Spleen (tissue), 11 donors: ENCODE results near the gene PRKCA. TPM values are rescaled to one million over a fixed set of nuclear protein-coding genes. Genes with fewer than 3 reads are reported as not detected.

Source experiments
- DNase-seq: peaks from one replicate; pipeline ENCODE4 v3.0.0-alpha.2; 2020
- H3K27ac ChIP-seq, 8 donors: fragments of 200-600 bp; sonication (generic) in 7 of 8; 1 replicate in 4 of 8; 2 replicates in 4 of 8; pipeline versions ENCODE4 v1.5.0 to v1.8.0; 2016 to 2021; ENCODE audit warnings: inconsistent platforms in 4 of 8, mild to moderate bottlenecking in 4 of 8, moderate library complexity in 1 of 8
- H3K27me3 ChIP-seq, 7 donors: fragments of 200-600 bp; sonication (generic) in 6 of 7; replicated peaks in 1 of 7; 1 replicate in 4 of 7; 2 replicates in 3 of 7; pipeline versions ENCODE4 v1.5.0 to v1.8.0; 2016 to 2021; ENCODE audit warnings: inconsistent platforms in 3 of 7, mild to moderate bottlenecking in 1 of 7
- H3K36me3 ChIP-seq, 6 donors: fragments of 200-600 bp; sonication (generic) in 5 of 6; 1 replicate in 4 of 6; 2 replicates in 2 of 6; pipeline versions ENCODE4 v1.5.0 to v1.8.0; 2016 to 2021; ENCODE audit warnings: inconsistent platforms in 2 of 6
- H3K4me1 ChIP-seq, 6 donors: fragments of 200-600 bp; sonication (generic) in 5 of 6; 1 replicate in 3 of 6; 2 replicates in 3 of 6; pipeline versions ENCODE4 v1.5.0 to v1.8.0; 2016 to 2021; ENCODE audit warnings: inconsistent platforms in 3 of 6
- H3K4me3 ChIP-seq, 8 donors: fragments of 200-600 bp; sonication (generic) in 7 of 8; 1 replicate in 4 of 8; 2 replicates in 4 of 8; pipeline versions ENCODE4 v1.5.0 to v1.8.0; 2016 to 2021; ENCODE audit warnings: inconsistent platforms in 4 of 8, mild to moderate bottlenecking in 4 of 8, moderate library complexity in 2 of 8
- H3K9me3 ChIP-seq, 8 donors: fragments of 200-600 bp; sonication (generic) in 7 of 8; 1 replicate in 4 of 8; 2 replicates in 4 of 8; pipeline versions ENCODE4 v1.5.0 to v1.8.0; 2016 to 2021; ENCODE audit warnings: inconsistent platforms in 4 of 8
- POLR2A ChIP-seq, 3 donors: fragments of 450-650 bp; IDR thresholded peaks; one replicate each; pipeline ENCODE4 v1.5.1; 2017; ENCODE audit warnings: antibody characterized with exemption in 3 of 3, mild to moderate bottlenecking in 1 of 3
- POLR2AphosphoS5 ChIP-seq, 3 donors: sonication (generic); formaldehyde crosslinking; IDR thresholded peaks; one replicate each; pipeline ENCODE4 v1.5.1; 2017; ENCODE audit warnings: antibody characterized with exemption in 3 of 3
- WGBS, 5 donors: extraction: QIAGEN DNeasy Blood & Tissue Kit in 3 of 5; methylation state at CpG; one replicate each; pipeline versions ENCODE4 v1.1.5 to v1.1.7; 2013 to 2018; 5-methylcytosine and 5-hydroxymethylcytosine counted together
- intact Hi-C: fragments of 100-400 bp; cut with DNase I; formaldehyde crosslinking; loops from one replicate; pipeline ENCODE4 v1.15.0; 2023; ENCODE audit warnings: low total_unique reads
- polyA plus RNA-seq, 3 donors: library from polyadenylated mRNA; stranded (reverse); fragments of 200-250 nt; gene quantifications; one replicate each; pipeline ENCODE4 v1.2.1, GENCODE V29; 2013
- total RNA-seq, 7 donors: library from RNA; depleted of rRNA in 3 of 7; stranded (reverse); fragments of >200 nt in 3 of 7; fragmentation: NEBNext Ultra II Directional in 4 of 7; extraction: Animal tissue kit (Norgen Biotek cat#: 25700) in 4 of 7; gene quantifications; one replicate each; pipeline versions ENCODE4 v1.1.0 to v1.2.1, GENCODE V29; 2016 to 2021
- TF ChIP-seq, protein P1 (sequence below), 11 experiments: fragments of 200-600 bp in 7 of 11; fragments of 450-650 bp in 4 of 11; sonication (generic) in 4 of 11; IDR thresholded peaks in 8 of 11; conservative IDR thresholded peaks in 3 of 11; 1 replicate in 7 of 11; 2 replicates in 4 of 11; pipeline versions ENCODE4 v1.4.0 to v1.8.0; 2016 to 2021; ENCODE audit warnings: antibody characterized with exemption in 11 of 11, inconsistent platforms in 4 of 11, mild to moderate bottlenecking in 1 of 11
- donor health status: healthy with polysubstance abuse.
- donor health status: DM: no; HTN: no; CAD: no; lungs with moderate emphysema.
- donor health status: DM: no; HTN: no; CAD: no.
- donor health status: Bipolar disorder and iron deficiency.
- donor health status: healthy.
- donor health status: DM: no; HTN: no; CAD: no.
- donor health status: DM: yes; HTN: yes; CAD: no.

Gene PRKCA
- total and polyA plus RNA-seq, 10 donors, result 1.7 to 59.7 (median 31.2) TPM

DNA sequence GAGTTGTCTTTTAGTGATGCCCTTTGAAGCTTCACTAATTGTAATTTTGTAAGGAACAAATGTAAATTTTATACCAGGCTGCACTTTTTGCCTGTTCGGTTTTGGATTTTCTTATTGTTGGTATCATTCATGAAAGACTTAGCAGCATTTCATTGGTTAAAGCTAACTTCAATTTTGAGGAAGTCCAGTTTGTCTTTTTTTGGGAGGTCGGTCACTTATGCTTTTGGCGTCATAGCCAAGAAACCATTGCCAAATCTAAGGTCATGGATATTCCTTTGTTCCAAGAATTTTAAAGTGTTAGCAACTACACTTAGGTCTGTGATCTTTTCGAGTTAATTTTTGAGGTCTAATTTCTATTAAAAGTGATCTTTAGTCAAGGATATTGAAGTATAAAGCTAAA, 77.1 kb downstream of the PRKCA start:
- 48 to 57% (median 55%) methylated on average over 4 of the region's 4 CpGs for WGBS, 5 donors
- no peak for DNase-seq
- Histone ChIP-seq H3K27me3 (no peaks in the 10 kb centered on the region), H3K4me1 (peaks cover 3 to 34% (median 17%) of the 10 kb centered on the region in 6 donors), H3K9me3 (no peaks in the 10 kb centered on the region), H3K27ac (no peak overlapping the region), H3K4me3 (no peak overlapping the region), H3K36me3 (no peaks in the 10 kb centered on the region)
- no peak for TF ChIP-seq POLR2AphosphoS5 (IDR thresholded peaks at IDR 0.05)
- TF ChIP-seq, protein P1, sequence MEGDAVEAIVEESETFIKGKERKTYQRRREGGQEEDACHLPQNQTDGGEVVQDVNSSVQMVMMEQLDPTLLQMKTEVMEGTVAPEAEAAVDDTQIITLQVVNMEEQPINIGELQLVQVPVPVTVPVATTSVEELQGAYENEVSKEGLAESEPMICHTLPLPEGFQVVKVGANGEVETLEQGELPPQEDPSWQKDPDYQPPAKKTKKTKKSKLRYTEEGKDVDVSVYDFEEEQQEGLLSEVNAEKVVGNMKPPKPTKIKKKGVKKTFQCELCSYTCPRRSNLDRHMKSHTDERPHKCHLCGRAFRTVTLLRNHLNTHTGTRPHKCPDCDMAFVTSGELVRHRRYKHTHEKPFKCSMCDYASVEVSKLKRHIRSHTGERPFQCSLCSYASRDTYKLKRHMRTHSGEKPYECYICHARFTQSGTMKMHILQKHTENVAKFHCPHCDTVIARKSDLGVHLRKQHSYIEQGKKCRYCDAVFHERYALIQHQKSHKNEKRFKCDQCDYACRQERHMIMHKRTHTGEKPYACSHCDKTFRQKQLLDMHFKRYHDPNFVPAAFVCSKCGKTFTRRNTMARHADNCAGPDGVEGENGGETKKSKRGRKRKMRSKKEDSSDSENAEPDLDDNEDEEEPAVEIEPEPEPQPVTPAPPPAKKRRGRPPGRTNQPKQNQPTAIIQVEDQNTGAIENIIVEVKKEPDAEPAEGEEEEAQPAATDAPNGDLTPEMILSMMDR (IDR thresholded peaks at IDR 0.05 in 8 of 11, conservative IDR thresholded peaks at IDR 0.05 in 3 of 11), result no peak
- TF ChIP-seq POLR2A (IDR thresholded peaks at IDR 0.05), result no peak
- intact Hi-C loops, result no loop called here

DNA sequence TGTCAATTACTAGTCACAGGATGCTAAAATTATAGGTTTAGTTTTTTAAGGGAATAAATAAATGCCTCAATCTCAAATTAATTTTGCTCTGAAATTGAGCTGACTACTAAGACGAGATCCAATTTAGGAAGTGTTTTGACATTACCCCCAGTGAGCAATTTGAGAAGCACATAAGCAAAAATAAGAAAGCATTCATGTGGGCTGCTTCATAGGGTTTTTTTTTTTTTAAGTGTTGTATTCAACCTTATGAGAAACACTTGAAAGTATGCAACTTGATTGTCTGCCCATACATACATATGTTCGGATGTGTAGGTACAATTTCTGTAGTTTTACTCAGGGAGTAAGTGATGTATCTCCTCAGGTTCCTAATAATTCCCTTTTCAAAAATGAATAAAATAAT, 77.6 kb downstream of the PRKCA start:
- H3K27ac ChIP-seq, result no peak overlapping the region
- H3K36me3 ChIP-seq, result no peaks in the 10 kb centered on the region
- TF ChIP-seq POLR2AphosphoS5 (IDR thresholded peaks at IDR 0.05), result no peak
- TF ChIP-seq POLR2A (IDR thresholded peaks at IDR 0.05), result no peak
- TF ChIP-seq, protein P1 (IDR thresholded peaks at IDR 0.05 in 8 of 11, conservative IDR thresholded peaks at IDR 0.05 in 3 of 11), result no peak
- peaks cover 3 to 30% (median 15%) of the 10 kb centered on the region in 6 donors for H3K4me1 ChIP-seq
- intact Hi-C loops, result no loop called here
- DNase-seq, result no peak
- no peaks in the 10 kb centered on the region for H3K9me3 ChIP-seq
- no peaks in the 10 kb centered on the region for H3K27me3 ChIP-seq
- no peak overlapping the region for H3K4me3 ChIP-seq
- WGBS, 5 donors, result 63 to 81% (median 73%) methylated on average over 2 of the region's 2 CpGs

DNA sequence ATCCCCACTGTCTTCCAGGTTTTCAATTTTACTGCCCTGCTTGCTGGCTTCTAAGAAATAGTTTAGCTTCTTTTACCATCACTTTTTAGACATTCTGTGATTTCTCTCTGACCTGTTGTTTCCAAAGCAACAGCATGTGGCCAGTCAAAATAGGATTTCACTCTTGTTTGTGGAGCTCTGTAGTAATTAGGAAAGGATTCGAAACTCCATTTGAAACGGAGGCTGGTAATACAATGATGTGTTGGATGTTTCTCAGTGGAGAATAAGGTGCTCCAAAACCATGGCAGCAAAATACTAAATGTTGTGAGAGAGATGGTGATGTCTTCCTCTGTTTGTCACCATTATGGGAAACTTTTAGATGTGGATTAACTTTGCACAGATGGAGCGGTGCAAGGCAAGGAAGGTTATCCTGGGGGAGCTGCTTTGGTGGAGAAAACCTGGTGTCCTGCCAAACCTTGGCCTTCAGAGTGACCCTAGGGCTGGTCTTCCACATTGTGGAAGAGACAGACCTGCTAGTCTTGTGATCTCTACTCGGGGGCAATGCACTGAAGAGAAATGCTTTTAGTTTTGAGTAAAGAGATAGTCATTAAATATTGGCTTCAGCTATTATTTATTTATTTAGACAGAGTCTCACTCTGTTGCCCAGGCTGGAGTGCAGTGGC, 79.4 kb downstream of the PRKCA start:
- Histone ChIP-seq H3K27me3 (no peaks in the 10 kb centered on the region), H3K27ac (no peak overlapping the region), H3K36me3 (no peaks in the 10 kb centered on the region), H3K4me3 (no peak overlapping the region), H3K9me3 (no peaks in the 10 kb centered on the region), H3K4me1 (peaks cover 3 to 32% (median 18%) of the 10 kb centered on the region in 6 donors)
- no peak for DNase-seq
- TF ChIP-seq POLR2AphosphoS5 (IDR thresholded peaks at IDR 0.05) (no peak), POLR2A (IDR thresholded peaks at IDR 0.05) (no peak)
- TF ChIP-seq, protein P1 (IDR thresholded peaks at IDR 0.05 in 8 of 11, conservative IDR thresholded peaks at IDR 0.05 in 3 of 11), result no peak
- intact Hi-C loops, result no loop called here
- 84 to 91% (median 86%) methylated on average over 4 of the region's 4 CpGs for WGBS, 5 donors

DNA sequence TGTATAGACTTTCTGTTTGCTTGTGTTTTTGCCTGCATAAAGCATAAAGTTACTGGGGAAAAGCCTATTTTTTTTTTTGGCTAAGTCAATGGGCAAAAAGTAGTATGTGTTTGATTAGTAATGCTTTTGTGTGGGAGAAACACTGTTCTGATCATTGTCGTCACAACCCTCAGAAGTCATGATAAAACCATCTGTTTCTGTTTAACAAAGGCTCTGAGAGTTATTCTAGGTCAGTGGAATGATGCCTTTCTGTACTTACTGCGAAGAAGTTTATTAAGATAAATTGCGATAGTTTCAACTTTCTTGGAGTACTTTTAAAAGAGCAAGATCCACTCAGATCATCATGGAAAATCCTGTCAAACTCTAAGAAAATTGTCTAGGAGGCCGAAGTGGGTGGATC, 80.9 kb downstream of the PRKCA start:
- H3K4me1 ChIP-seq, result peaks cover 3 to 37% (median 20%) of the 10 kb centered on the region in 6 donors
- whole genome bisulfite sequencing, 5 donors, result 71 to 87% (median 79%) methylated on average over 4 of the region's 4 CpGs
- no peak overlapping the region for H3K4me3 ChIP-seq
- H3K9me3 ChIP-seq, result no peaks in the 10 kb centered on the region
- DNase-seq, result no peak
- intact Hi-C loops, result no loop called here
- TF ChIP-seq, protein P1 (IDR thresholded peaks at IDR 0.05 in 8 of 11, conservative IDR thresholded peaks at IDR 0.05 in 3 of 11), result no peak
- no peak for TF ChIP-seq POLR2A (IDR thresholded peaks at IDR 0.05)
- no peak for TF ChIP-seq POLR2AphosphoS5 (IDR thresholded peaks at IDR 0.05)
- peak overlapping the region in 1 of 8 donors; percentile 8 for H3K27ac ChIP-seq
- no peaks in the 10 kb centered on the region for H3K36me3 ChIP-seq
- no peaks in the 10 kb centered on the region for H3K27me3 ChIP-seq
